Measurements from ENCODE around the gene FOXN1. TPM values are rescaled to one million over a fixed set of nuclear protein-coding genes. Genes with fewer than 3 reads are reported as not detected.

FOXN1 gene
- total RNA-seq, 1 donor from 2014 or later = not detected

- Histone ChIP-seq H3K36me3 (ENCODE audit: control insufficient read depth, insufficient read depth, low read length) (no peaks in the 10 kb centered on the region), H3K4me3 (ENCODE audit: low read depth, low read length) (no peak overlapping the region), H3K27me3 (ENCODE audit: control insufficient read depth, insufficient read depth, low read length) (no peaks in the 10 kb centered on the region)
- no peak for FAIRE-seq
- DNase-seq (ENCODE audit: low read depth) = no peak
- TF ChIP-seq CTCF (IDR thresholded peaks at IDR 0.05; ENCODE audit: insufficient read depth, low read length, severe bottlenecking) = no peak
Measured at GRCh38 chr17:28491286-28491685, 14.9 kb upstream of the FOXN1 start.

- no peak for DNase-seq (ENCODE audit: low read depth)
- no peak for FAIRE-seq
Measured at GRCh38 chr17:28491860-28492259, 14.3 kb upstream of the FOXN1 start.

GRCh38 chr17:28492352-28493310 lies 13.5 kb upstream of the FOXN1 start:
- H3K27me3 ChIP-seq (ENCODE audit: control insufficient read depth, insufficient read depth, low read length) = no peaks in the 10 kb centered on the region
- FAIRE-seq (peak; percentile 97), DNase-seq (ENCODE audit: low read depth) (peak; percentile 91)
- no peaks in the 10 kb centered on the region for H3K36me3 ChIP-seq (ENCODE audit: control insufficient read depth, insufficient read depth, low read length)
- TF ChIP-seq CTCF (IDR thresholded peaks at IDR 0.05; ENCODE audit: insufficient read depth, low read length, severe bottlenecking) = peak; percentile 52
- H3K4me3 ChIP-seq (ENCODE audit: low read depth, low read length) = no peak overlapping the region

More at GRCh38 chr17:28491860-28492259, 14.3 kb upstream of the FOXN1 start:
- no peak overlapping the region for H3K4me3 ChIP-seq (ENCODE audit: low read depth, low read length)
- H3K36me3 ChIP-seq (ENCODE audit: control insufficient read depth, insufficient read depth, low read length) = no peaks in the 10 kb centered on the region
- TF ChIP-seq CTCF (IDR thresholded peaks at IDR 0.05; ENCODE audit: insufficient read depth, low read length, severe bottlenecking) = no peak
- H3K27me3 ChIP-seq (ENCODE audit: control insufficient read depth, insufficient read depth, low read length) = no peaks in the 10 kb centered on the region

- no peaks in the 10 kb centered on the region for H3K36me3 ChIP-seq (ENCODE audit: control insufficient read depth, insufficient read depth, low read length)
- no peaks in the 10 kb centered on the region for H3K27me3 ChIP-seq (ENCODE audit: control insufficient read depth, insufficient read depth, low read length)
- FAIRE-seq (no peak), DNase-seq (ENCODE audit: low read depth) (no peak)
- no peak overlapping the region for H3K4me3 ChIP-seq (ENCODE audit: low read depth, low read length)
- TF ChIP-seq CTCF (IDR thresholded peaks at IDR 0.05; ENCODE audit: insufficient read depth, low read length, severe bottlenecking) = no peak
Measured at GRCh38 chr17:28493460-28493859, 12.7 kb upstream of the FOXN1 start.

GRCh38 chr17:28494445-28495188 lies 11.5 kb upstream of the FOXN1 start:
- no peaks in the 10 kb centered on the region for H3K27me3 ChIP-seq (ENCODE audit: control insufficient read depth, insufficient read depth, low read length)
- no peaks in the 10 kb centered on the region for H3K36me3 ChIP-seq (ENCODE audit: control insufficient read depth, insufficient read depth, low read length)
- TF ChIP-seq CTCF (IDR thresholded peaks at IDR 0.05; ENCODE audit: insufficient read depth, low read length, severe bottlenecking) = peak; percentile 95
- DNase-seq (ENCODE audit: low read depth) (peak; percentile 50), FAIRE-seq (peak; percentile 52)
- no peak overlapping the region for H3K4me3 ChIP-seq (ENCODE audit: low read depth, low read length)
